Mesothelial cell of epicardium (in vitro differentiated cells): ENCODE data around the gene CAV1. TPM values are rescaled to one million over a fixed set of nuclear protein-coding genes. Genes with fewer than 3 reads are reported as not detected.

ENCODE experiments used
- DNase-seq, 2 experiments: peaks; one replicate each; pipeline ENCODE4 v3.0.0; 2021; ENCODE audit warnings: low spot score in 2 of 2; ENCODE audit not compliant: unreplicated experiment in 2 of 2
- H3K27ac Mint-ChIP-seq: 2 replicates; pipeline ENCODE4 v1.8.0; 2021; ENCODE audit warnings: mixed read lengths
- H3K27me3 Mint-ChIP-seq: 2 replicates; pipeline ENCODE4 v1.8.0; 2021; ENCODE audit warnings: low read depth, mixed read lengths
- H3K36me3 Mint-ChIP-seq: 2 replicates; pipeline ENCODE4 v1.8.0; 2021; ENCODE audit warnings: mixed read lengths
- H3K4me1 Mint-ChIP-seq: 2 replicates; pipeline ENCODE4 v1.8.0; 2021; ENCODE audit warnings: mixed read lengths
- H3K4me3 Mint-ChIP-seq: 2 replicates; pipeline ENCODE4 v1.8.0; 2021; ENCODE audit warnings: mild to moderate bottlenecking, moderate library complexity, mixed read lengths
- H3K9me3 Mint-ChIP-seq: 2 replicates; pipeline ENCODE4 v1.8.0; 2021; ENCODE audit warnings: mixed read lengths
- CTCF ChIP-seq: fragments of 200-600 bp; sonication (generic); IDR thresholded peaks from one replicate; pipeline ENCODE4 v1.5.0; 2021; ENCODE audit warnings: antibody characterized with exemption; ENCODE audit not compliant: unreplicated experiment
- total RNA-seq: library from RNA; stranded (reverse); gene quantifications from 3 replicates; pipeline ENCODE4 v1.2.1, GENCODE V29; 2021

CAV1 gene
- total RNA-seq, 1 donor from 2014 or later: 2.7 TPM

- Mint-ChIP-seq H3K4me1 (peaks cover 4% of the 10 kb centered on the region), H3K4me3 (no peak overlapping the region), H3K27me3 (no peaks in the 10 kb centered on the region), H3K36me3 (no peaks in the 10 kb centered on the region), H3K27ac (no peak overlapping the region), H3K9me3 (peaks cover 6% of the 10 kb centered on the region)
- no peak for DNase-seq
- TF ChIP-seq CTCF: no peak
Measured at GRCh38 chr7:116579322-116579721, 54.5 kb downstream of the CAV1 start.

GRCh38 chr7:116579835-116580234, 55.0 kb downstream of the CAV1 start:
- no peak for TF ChIP-seq CTCF
- no peaks in the 10 kb centered on the region for H3K27me3 Mint-ChIP-seq
- no peaks in the 10 kb centered on the region for H3K36me3 Mint-ChIP-seq
- DNase-seq: no peak
- peaks cover 6% of the 10 kb centered on the region for H3K9me3 Mint-ChIP-seq
- H3K4me1 Mint-ChIP-seq: peaks cover 4% of the 10 kb centered on the region
- H3K27ac Mint-ChIP-seq: no peak overlapping the region
- H3K4me3 Mint-ChIP-seq: no peak overlapping the region

- no peaks in the 10 kb centered on the region for H3K27me3 Mint-ChIP-seq
- no peak for TF ChIP-seq CTCF
- H3K27ac Mint-ChIP-seq: no peak overlapping the region
- no peaks in the 10 kb centered on the region for H3K36me3 Mint-ChIP-seq
- H3K9me3 Mint-ChIP-seq: peaks cover 6% of the 10 kb centered on the region
- no peak for DNase-seq
- no peak overlapping the region for H3K4me3 Mint-ChIP-seq
- no peaks in the 10 kb centered on the region for H3K4me1 Mint-ChIP-seq
Measured at GRCh38 chr7:116582164-116582732, 57.4 kb downstream of the CAV1 start.

- TF ChIP-seq CTCF: no peak
- Mint-ChIP-seq H3K27ac (peak overlapping the region; percentile 57), H3K4me3 (no peak overlapping the region), H3K27me3 (no peaks in the 10 kb centered on the region), H3K9me3 (peaks cover 6% of the 10 kb centered on the region), H3K4me1 (peaks cover 1% of the 10 kb centered on the region), H3K36me3 (no peaks in the 10 kb centered on the region)
- no peak for DNase-seq
Measured at GRCh38 chr7:116582806-116583444, 58.1 kb downstream of the CAV1 start.

- H3K4me1 Mint-ChIP-seq: peaks cover 8% of the 10 kb centered on the region
- H3K27ac Mint-ChIP-seq: no peak overlapping the region
- H3K36me3 Mint-ChIP-seq: no peaks in the 10 kb centered on the region
Measured at GRCh38 chr7:116583653-116584052, 58.8 kb downstream of the CAV1 start.

More at GRCh38 chr7:116583653-116584052, 58.8 kb downstream of the CAV1 start:
- no peak for DNase-seq
- TF ChIP-seq CTCF: no peak
- Mint-ChIP-seq H3K9me3 (peaks cover 4% of the 10 kb centered on the region), H3K27me3 (no peaks in the 10 kb centered on the region), H3K4me3 (no peak overlapping the region)
